ENCODE data around the gene POLK. TPM values are rescaled to one million over a fixed set of nuclear protein-coding genes. Genes with fewer than 3 reads are reported as not detected.
"Not testable (repeated sequence)": the region's sequence is repeated elsewhere in the genome, so short reads cannot be mapped to it uniquely, and the experiment has no call there.

The POLK gene
- total and polyA plus RNA-seq, 4 donors, result 6.6 to 68.6 (median 18.5) TPM

DNA sequence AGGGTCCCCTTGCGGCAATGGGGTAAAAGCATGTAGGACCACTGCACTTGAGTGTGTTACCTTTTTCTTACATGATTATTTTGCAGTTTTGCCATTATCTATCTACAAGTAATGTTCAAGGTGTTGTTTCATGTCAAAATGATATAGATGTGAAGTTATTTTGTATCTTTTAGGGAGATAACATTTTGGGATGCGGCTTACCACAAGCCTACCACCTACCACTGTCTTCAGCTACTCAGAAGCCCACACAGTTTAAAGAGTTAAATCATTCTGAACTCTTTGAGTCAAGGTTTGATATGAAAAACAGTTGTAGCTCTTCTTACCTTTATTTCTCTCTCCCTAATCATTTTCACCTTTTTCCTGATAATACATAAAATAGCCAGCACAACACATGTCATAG is 20.1 kb upstream of the POLK start:
- Histone ChIP-seq H3K27ac (ENCODE audit: low read depth in 1 of 2, low read length in 1 of 2) (no peak overlapping the region), H3K9me3 (ENCODE audit: control insufficient read depth in 4 of 4, insufficient read depth in 3 of 4, low read length in 3 of 4) (peaks cover 0 to 9% (median 1%) of the 10 kb centered on the region in 4 donors), H3K4me1 (ENCODE audit: control insufficient read depth in 5 of 5, insufficient read depth in 5 of 5, low read length in 5 of 5) (no peaks in the 10 kb centered on the region), H3K9ac (ENCODE audit: insufficient read depth in 1 of 2, low read length in 2 of 2) (no peak overlapping the region), H3K36me3 (ENCODE audit: control insufficient read depth in 4 of 4, insufficient read depth in 4 of 4, low read length in 4 of 4) (peaks cover 3 to 16% (median 10%) of the 10 kb centered on the region in 4 donors), H3K4me3 (no peak overlapping the region), H3K27me3 (ENCODE audit: control insufficient read depth in 3 of 3, insufficient read depth in 3 of 3, low read length in 2 of 3) (no peaks in the 10 kb centered on the region)
- TF ChIP-seq, protein P1, sequence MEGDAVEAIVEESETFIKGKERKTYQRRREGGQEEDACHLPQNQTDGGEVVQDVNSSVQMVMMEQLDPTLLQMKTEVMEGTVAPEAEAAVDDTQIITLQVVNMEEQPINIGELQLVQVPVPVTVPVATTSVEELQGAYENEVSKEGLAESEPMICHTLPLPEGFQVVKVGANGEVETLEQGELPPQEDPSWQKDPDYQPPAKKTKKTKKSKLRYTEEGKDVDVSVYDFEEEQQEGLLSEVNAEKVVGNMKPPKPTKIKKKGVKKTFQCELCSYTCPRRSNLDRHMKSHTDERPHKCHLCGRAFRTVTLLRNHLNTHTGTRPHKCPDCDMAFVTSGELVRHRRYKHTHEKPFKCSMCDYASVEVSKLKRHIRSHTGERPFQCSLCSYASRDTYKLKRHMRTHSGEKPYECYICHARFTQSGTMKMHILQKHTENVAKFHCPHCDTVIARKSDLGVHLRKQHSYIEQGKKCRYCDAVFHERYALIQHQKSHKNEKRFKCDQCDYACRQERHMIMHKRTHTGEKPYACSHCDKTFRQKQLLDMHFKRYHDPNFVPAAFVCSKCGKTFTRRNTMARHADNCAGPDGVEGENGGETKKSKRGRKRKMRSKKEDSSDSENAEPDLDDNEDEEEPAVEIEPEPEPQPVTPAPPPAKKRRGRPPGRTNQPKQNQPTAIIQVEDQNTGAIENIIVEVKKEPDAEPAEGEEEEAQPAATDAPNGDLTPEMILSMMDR (IDR thresholded peaks at IDR 0.05; ENCODE audit: control extremely low read depth, extremely low read depth), result no peak
- ATAC-seq (ENCODE audit: insufficient read depth, low FRiP score), result no peak
- WGBS, 2 donors, result 98 to 99% methylated on average over 2 of the region's 2 CpGs
- DNase-seq, result no peak

DNA sequence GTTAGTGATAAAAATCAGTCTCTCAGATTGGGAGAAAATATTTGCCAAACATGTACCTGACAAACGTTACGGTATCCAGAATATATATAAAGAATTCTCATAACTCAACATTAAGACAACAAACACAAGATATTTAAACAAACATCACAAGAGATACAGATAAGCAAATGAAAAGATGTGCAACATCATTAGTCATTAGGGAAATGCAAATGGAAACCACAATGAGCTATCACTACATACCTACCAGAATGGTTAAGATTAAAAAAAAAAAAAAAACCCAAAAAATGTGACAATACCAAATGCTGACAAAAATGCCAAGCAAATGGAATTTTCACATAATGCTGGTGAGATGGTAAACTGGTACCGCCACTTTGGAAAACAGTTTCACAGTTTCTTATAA is 15.7 kb upstream of the POLK start:
- Histone ChIP-seq H3K36me3 (ENCODE audit: control insufficient read depth in 4 of 4, insufficient read depth in 4 of 4, low read length in 4 of 4) (peaks cover 4 to 21% (median 8%) of the 10 kb centered on the region in 4 donors), H3K9me3 (ENCODE audit: control insufficient read depth in 4 of 4, insufficient read depth in 3 of 4, low read length in 3 of 4) (peaks cover 0 to 2% (median 0%) of the 10 kb centered on the region in 4 donors), H3K4me1 (ENCODE audit: control insufficient read depth in 5 of 5, insufficient read depth in 5 of 5, low read length in 5 of 5) (no peaks in the 10 kb centered on the region), H3K27ac (ENCODE audit: low read depth in 1 of 2, low read length in 1 of 2) (no peak overlapping the region), H3K27me3 (ENCODE audit: control insufficient read depth in 3 of 3, insufficient read depth in 3 of 3, low read length in 2 of 3) (no peaks in the 10 kb centered on the region), H3K4me3 (no peak overlapping the region), H3K9ac (ENCODE audit: insufficient read depth in 1 of 2, low read length in 2 of 2) (no peak overlapping the region)
- no peak for DNase-seq
- 92 to 94% methylated on average over 3 of the region's 3 CpGs for WGBS, 2 donors
- TF ChIP-seq, protein P1 (IDR thresholded peaks at IDR 0.05; ENCODE audit: control extremely low read depth, extremely low read depth), result no peak
- ATAC-seq (ENCODE audit: insufficient read depth, low FRiP score), result no peak

DNA sequence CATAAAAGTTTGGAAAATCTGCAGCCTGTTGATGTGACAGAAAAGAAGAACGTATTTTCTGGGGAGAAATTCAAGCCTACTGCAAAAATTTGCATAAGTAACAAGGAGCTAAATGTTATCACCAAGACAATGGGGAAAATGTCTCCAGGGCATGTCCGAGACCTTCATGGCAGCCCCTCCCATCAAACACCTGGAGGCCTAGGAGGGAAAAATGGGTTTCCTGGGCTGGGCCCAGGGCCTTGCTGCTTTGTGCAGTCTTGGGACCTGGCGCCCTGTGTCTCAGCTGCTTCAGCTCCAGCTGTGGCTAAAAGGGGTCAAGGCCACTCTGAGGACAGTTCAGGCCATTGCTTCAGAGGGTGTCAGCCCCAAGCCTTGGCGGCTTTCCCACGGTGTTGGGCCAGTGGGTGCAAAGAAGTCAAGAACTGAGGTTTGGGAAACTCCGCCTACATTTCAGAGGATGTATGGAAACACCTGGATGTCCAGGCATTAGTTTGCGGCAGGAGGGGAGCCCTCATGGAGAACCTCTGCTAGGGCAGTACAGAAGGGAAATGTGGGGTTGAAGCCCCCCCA is 13.4 kb upstream of the POLK start:
- TF ChIP-seq, protein P1 (IDR thresholded peaks at IDR 0.05; ENCODE audit: control extremely low read depth, extremely low read depth), result no peak
- Histone ChIP-seq H3K4me3 (no peak overlapping the region), H3K27ac (ENCODE audit: low read depth in 1 of 2, low read length in 1 of 2) (no peak overlapping the region), H3K27me3 (ENCODE audit: control insufficient read depth in 3 of 3, insufficient read depth in 3 of 3, low read length in 2 of 3) (no peaks in the 10 kb centered on the region), H3K36me3 (ENCODE audit: control insufficient read depth in 4 of 4, insufficient read depth in 4 of 4, low read length in 4 of 4) (peaks cover 0 to 9% (median under 1%) of the 10 kb centered on the region in 4 donors), H3K9me3 (ENCODE audit: control insufficient read depth in 4 of 4, insufficient read depth in 3 of 4, low read length in 3 of 4) (peaks cover 0 to 2% (median 0%) of the 10 kb centered on the region in 4 donors), H3K4me1 (ENCODE audit: control insufficient read depth in 5 of 5, insufficient read depth in 5 of 5, low read length in 5 of 5) (no peaks in the 10 kb centered on the region), H3K9ac (ENCODE audit: insufficient read depth in 1 of 2, low read length in 2 of 2) (no peak overlapping the region)
- DNase-seq (no peak), ATAC-seq (ENCODE audit: insufficient read depth, low FRiP score) (no peak)
- 98 to 99% methylated on average over 7 of the region's 7 CpGs for WGBS, 2 donors

DNA sequence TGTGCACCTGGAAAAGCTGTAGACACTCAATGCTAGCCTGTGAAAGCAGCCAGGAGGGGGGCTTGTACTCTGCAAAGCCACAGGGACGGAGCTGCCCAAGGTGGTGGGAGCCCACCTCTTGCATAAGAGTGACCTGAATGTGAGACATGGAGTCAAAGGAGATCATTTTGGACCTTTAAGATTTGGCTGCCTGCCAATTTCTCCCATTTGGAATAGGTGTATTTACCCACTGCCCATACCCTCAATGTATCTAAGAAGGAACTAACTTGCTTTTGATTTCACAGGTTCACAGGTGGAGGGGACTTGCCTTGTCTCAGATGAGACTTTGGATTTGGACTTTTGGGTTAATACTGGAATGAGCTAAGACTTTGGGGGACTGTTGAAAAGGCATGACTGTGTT is 12.8 kb upstream of the POLK start:
- H3K27me3 ChIP-seq (ENCODE audit: control insufficient read depth in 3 of 3, insufficient read depth in 3 of 3, low read length in 2 of 3); H3K4me1 ChIP-seq (ENCODE audit: control insufficient read depth in 5 of 5, insufficient read depth in 5 of 5, low read length in 5 of 5); ATAC-seq (ENCODE audit: insufficient read depth, low FRiP score); DNase-seq; H3K36me3 ChIP-seq (ENCODE audit: control insufficient read depth in 4 of 4, insufficient read depth in 4 of 4, low read length in 4 of 4); H3K9me3 ChIP-seq (ENCODE audit: control insufficient read depth in 4 of 4, insufficient read depth in 3 of 4, low read length in 3 of 4); H3K4me3 ChIP-seq; H3K9ac ChIP-seq (ENCODE audit: insufficient read depth in 1 of 2, low read length in 2 of 2); H3K27ac ChIP-seq (ENCODE audit: low read depth in 1 of 2, low read length in 1 of 2): not testable (repeated sequence)
- 96 to 100% methylated on average over 1 of the region's 1 CpG for WGBS, 2 donors

DNA sequence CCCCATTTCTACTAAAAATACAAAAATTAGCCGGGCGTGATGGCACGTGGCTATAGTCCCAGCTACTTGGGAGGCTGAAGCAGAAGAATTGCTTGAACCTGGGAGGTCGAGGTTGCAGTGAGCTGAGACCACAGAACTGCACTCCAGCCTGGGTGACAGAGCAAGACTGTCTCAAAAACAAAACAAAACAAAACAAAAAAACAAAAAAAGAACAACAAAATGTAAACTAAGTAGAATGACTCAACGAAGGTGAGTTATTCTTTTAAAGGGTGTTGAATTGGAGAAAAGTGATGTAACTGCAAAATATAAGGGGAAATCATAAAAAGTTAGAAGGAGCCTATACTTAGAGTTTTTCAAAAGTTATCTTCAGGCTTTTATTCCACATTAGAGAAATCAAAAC is 6.6 kb upstream of the POLK start:
- not testable (repeated sequence) for H3K9me3 ChIP-seq (ENCODE audit: control insufficient read depth in 4 of 4, insufficient read depth in 3 of 4, low read length in 3 of 4); H3K4me1 ChIP-seq (ENCODE audit: control insufficient read depth in 5 of 5, insufficient read depth in 5 of 5, low read length in 5 of 5); ATAC-seq (ENCODE audit: insufficient read depth, low FRiP score); DNase-seq; H3K4me3 ChIP-seq; H3K27ac ChIP-seq (ENCODE audit: low read depth in 1 of 2, low read length in 1 of 2); H3K36me3 ChIP-seq (ENCODE audit: control insufficient read depth in 4 of 4, insufficient read depth in 4 of 4, low read length in 4 of 4); H3K9ac ChIP-seq (ENCODE audit: insufficient read depth in 1 of 2, low read length in 2 of 2); H3K27me3 ChIP-seq (ENCODE audit: control insufficient read depth in 3 of 3, insufficient read depth in 3 of 3, low read length in 2 of 3)
- WGBS, 2 donors, result 94 to 97% methylated on average over 5 of the region's 5 CpGs

Measured in lung (tissue), 12 donors.